Osteocyte (in vitro differentiated cells): ENCODE data around the gene SPINK1. TPM values are rescaled to one million over a fixed set of nuclear protein-coding genes. Genes with fewer than 3 reads are reported as not detected.
"Not testable (repeated sequence)": the region's sequence is repeated elsewhere in the genome, so short reads cannot be mapped to it uniquely, and the experiment has no call there.

Experiments used
- DNase-seq: peaks from one replicate; pipeline ENCODE4 v3.0.0; 2021; ENCODE audit warnings: mixed read lengths; ENCODE audit not compliant: unreplicated experiment; ENCODE audit errors: extremely low spot score
- H3K27ac Mint-ChIP-seq: one replicate; pipeline ENCODE4 v1.8.0; 2021; ENCODE audit warnings: mild to moderate bottlenecking, mixed read lengths; ENCODE audit not compliant: unreplicated experiment
- H3K27me3 Mint-ChIP-seq: one replicate; pipeline ENCODE4 v1.8.0; 2021; ENCODE audit warnings: mixed read lengths; ENCODE audit not compliant: unreplicated experiment
- H3K36me3 Mint-ChIP-seq: one replicate; pipeline ENCODE4 v1.8.0; 2021; ENCODE audit warnings: mixed read lengths; ENCODE audit not compliant: unreplicated experiment
- H3K4me1 Mint-ChIP-seq: one replicate; pipeline ENCODE4 v1.8.0; 2021; ENCODE audit warnings: mixed read lengths; ENCODE audit not compliant: unreplicated experiment
- H3K4me3 Mint-ChIP-seq: one replicate; pipeline ENCODE4 v1.8.0; 2021; ENCODE audit warnings: mild to moderate bottlenecking, moderate library complexity, mixed read lengths; ENCODE audit not compliant: unreplicated experiment
- H3K9me3 Mint-ChIP-seq: one replicate; pipeline ENCODE4 v1.8.0; 2021; ENCODE audit warnings: mixed read lengths; ENCODE audit not compliant: unreplicated experiment
- CTCF ChIP-seq: fragments of 200-600 bp; sonication (generic); IDR thresholded peaks from 2 replicates; pipeline ENCODE4 v1.5.0; 2021; ENCODE audit warnings: antibody characterized with exemption, mild to moderate bottlenecking, moderate library complexity
- total RNA-seq: library from RNA; stranded (reverse); gene quantifications from 2 replicates; pipeline ENCODE4 v1.2.1, GENCODE V29; 2021

Gene SPINK1
- total RNA-seq, 1 donor from 2014 or later, result not detected

- no peak overlapping the region for H3K27ac Mint-ChIP-seq
- H3K27me3 Mint-ChIP-seq, result peaks cover 46% of the 10 kb centered on the region
These were observed 11.4 kb upstream of the SPINK1 start for GRCh38 chr5:147842869-147843268.

GRCh38 chr5:147836439-147836838 lies 5.0 kb upstream of the SPINK1 start:
- Mint-ChIP-seq H3K36me3 (no peaks in the 10 kb centered on the region), H3K4me1 (no peaks in the 10 kb centered on the region), H3K4me3 (no peak overlapping the region), H3K27ac (no peak overlapping the region), H3K27me3 (peaks cover 38% of the 10 kb centered on the region), H3K9me3 (no peaks in the 10 kb centered on the region)
- TF ChIP-seq CTCF, result no peak
- DNase-seq, result no peak

More at GRCh38 chr5:147842869-147843268, 11.4 kb upstream of the SPINK1 start:
- H3K36me3 Mint-ChIP-seq, result no peaks in the 10 kb centered on the region
- no peak for DNase-seq
- no peak overlapping the region for H3K4me3 Mint-ChIP-seq
- no peaks in the 10 kb centered on the region for H3K4me1 Mint-ChIP-seq
- TF ChIP-seq CTCF, result no peak
- H3K9me3 Mint-ChIP-seq, result no peaks in the 10 kb centered on the region

- Mint-ChIP-seq H3K27ac (no peak overlapping the region), H3K36me3 (no peaks in the 10 kb centered on the region), H3K4me1 (no peaks in the 10 kb centered on the region)
These were observed 3.9 kb upstream of the SPINK1 start for GRCh38 chr5:147835386-147835798.

GRCh38 chr5:147832541-147832940 lies 1.1 kb upstream of the SPINK1 start:
- no peak for DNase-seq
- H3K9me3 Mint-ChIP-seq, result no peaks in the 10 kb centered on the region
- no peak for TF ChIP-seq CTCF
- H3K4me1 Mint-ChIP-seq, result no peaks in the 10 kb centered on the region
- no peak overlapping the region for H3K4me3 Mint-ChIP-seq
- no peak overlapping the region for H3K27ac Mint-ChIP-seq
- H3K27me3 Mint-ChIP-seq, result peaks cover 39% of the 10 kb centered on the region
- H3K36me3 Mint-ChIP-seq, result no peaks in the 10 kb centered on the region

More at GRCh38 chr5:147835386-147835798, 3.9 kb upstream of the SPINK1 start:
- H3K9me3 Mint-ChIP-seq, result no peaks in the 10 kb centered on the region
- DNase-seq, result no peak
- peaks cover 37% of the 10 kb centered on the region for H3K27me3 Mint-ChIP-seq
- no peak for TF ChIP-seq CTCF
- no peak overlapping the region for H3K4me3 Mint-ChIP-seq

GRCh38 chr5:147830035-147830434 lies 1.4 kb downstream of the SPINK1 start:
- no peak overlapping the region for H3K27ac Mint-ChIP-seq
- no peak for DNase-seq

GRCh38 chr5:147827017-147827416 lies 4.5 kb downstream of the SPINK1 start:
- not testable (repeated sequence) for H3K4me3 Mint-ChIP-seq, H3K36me3 Mint-ChIP-seq, H3K9me3 Mint-ChIP-seq, H3K27ac Mint-ChIP-seq, H3K4me1 Mint-ChIP-seq, DNase-seq
- peaks cover 36% of the 10 kb centered on the region for H3K27me3 Mint-ChIP-seq

More at GRCh38 chr5:147830035-147830434, 1.4 kb downstream of the SPINK1 start:
- Mint-ChIP-seq H3K27me3 (peaks cover 47% of the 10 kb centered on the region), H3K36me3 (no peaks in the 10 kb centered on the region), H3K4me3 (no peak overlapping the region), H3K9me3 (no peaks in the 10 kb centered on the region), H3K4me1 (no peaks in the 10 kb centered on the region)
- TF ChIP-seq CTCF, result no peak
